ENCODE results near the gene DMWD.

DNA sequence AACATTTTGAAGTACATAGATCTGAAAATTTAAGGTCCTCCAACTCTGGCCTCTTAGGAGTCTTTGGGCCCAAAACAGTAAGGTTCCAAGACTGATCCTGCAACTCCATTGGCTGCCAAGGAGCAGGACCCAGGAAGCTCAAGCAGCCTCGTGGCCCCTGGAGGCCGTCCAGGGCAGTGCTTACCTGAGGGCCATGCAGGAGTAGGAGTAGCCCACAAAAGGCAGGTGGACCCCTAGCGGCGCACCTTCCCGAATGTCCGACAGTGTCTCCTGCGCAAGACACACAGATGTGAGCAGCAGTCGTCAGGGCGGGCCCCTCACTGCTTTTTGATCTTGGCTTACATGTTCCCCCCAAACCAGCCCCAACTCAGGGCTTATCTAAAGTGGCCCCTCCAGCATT is 17.9 kb downstream of the DMWD start:
- TF ChIP-seq, protein P1, sequence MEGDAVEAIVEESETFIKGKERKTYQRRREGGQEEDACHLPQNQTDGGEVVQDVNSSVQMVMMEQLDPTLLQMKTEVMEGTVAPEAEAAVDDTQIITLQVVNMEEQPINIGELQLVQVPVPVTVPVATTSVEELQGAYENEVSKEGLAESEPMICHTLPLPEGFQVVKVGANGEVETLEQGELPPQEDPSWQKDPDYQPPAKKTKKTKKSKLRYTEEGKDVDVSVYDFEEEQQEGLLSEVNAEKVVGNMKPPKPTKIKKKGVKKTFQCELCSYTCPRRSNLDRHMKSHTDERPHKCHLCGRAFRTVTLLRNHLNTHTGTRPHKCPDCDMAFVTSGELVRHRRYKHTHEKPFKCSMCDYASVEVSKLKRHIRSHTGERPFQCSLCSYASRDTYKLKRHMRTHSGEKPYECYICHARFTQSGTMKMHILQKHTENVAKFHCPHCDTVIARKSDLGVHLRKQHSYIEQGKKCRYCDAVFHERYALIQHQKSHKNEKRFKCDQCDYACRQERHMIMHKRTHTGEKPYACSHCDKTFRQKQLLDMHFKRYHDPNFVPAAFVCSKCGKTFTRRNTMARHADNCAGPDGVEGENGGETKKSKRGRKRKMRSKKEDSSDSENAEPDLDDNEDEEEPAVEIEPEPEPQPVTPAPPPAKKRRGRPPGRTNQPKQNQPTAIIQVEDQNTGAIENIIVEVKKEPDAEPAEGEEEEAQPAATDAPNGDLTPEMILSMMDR (conservative IDR thresholded peaks at IDR 0.05; ENCODE audit: low read depth, low read length) = no peak
- TF ChIP-seq RAD21 (IDR thresholded peaks at IDR 0.05; ENCODE audit: low read length) (no peak), POLR2A (IDR thresholded peaks at IDR 0.05; ENCODE audit: low read depth, low read length) (no peak), USF2 (IDR thresholded peaks at IDR 0.05; ENCODE audit: low read depth, low read length) (no peak), MXI1 (IDR thresholded peaks at IDR 0.05; ENCODE audit: borderline replicate concordance, low read depth, low read length) (no peak), NFE2L2 (IDR thresholded peaks at IDR 0.05; ENCODE audit: low read depth, low read length) (no peak), MAZ (IDR thresholded peaks at IDR 0.05; ENCODE audit: borderline replicate concordance, low read depth, low read length) (no peak), CEBPB (IDR thresholded peaks at IDR 0.05; ENCODE audit: low read depth, low read length) (no peak), BHLHE40 (IDR thresholded peaks at IDR 0.05; ENCODE audit: low read depth, low read length) (no peak), SMC3 (IDR thresholded peaks at IDR 0.05; ENCODE audit: low read depth, low read length) (no peak), RCOR1 (IDR thresholded peaks at IDR 0.05; ENCODE audit: insufficient replicate concordance, low read length) (no peak), RFX5 (IDR thresholded peaks at IDR 0.05; ENCODE audit: low read depth, low read length) (no peak)
- TF ChIP-seq, protein P2, sequence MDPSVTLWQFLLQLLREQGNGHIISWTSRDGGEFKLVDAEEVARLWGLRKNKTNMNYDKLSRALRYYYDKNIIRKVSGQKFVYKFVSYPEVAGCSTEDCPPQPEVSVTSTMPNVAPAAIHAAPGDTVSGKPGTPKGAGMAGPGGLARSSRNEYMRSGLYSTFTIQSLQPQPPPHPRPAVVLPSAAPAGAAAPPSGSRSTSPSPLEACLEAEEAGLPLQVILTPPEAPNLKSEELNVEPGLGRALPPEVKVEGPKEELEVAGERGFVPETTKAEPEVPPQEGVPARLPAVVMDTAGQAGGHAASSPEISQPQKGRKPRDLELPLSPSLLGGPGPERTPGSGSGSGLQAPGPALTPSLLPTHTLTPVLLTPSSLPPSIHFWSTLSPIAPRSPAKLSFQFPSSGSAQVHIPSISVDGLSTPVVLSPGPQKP (IDR thresholded peaks at IDR 0.05; ENCODE audit: borderline replicate concordance, low read depth, low read length) = no peak
